ENCODE measurements around the gene NAMPT. TPM values are rescaled to one million over a fixed set of nuclear protein-coding genes. Genes with fewer than 3 reads are reported as not detected.

The NAMPT gene
- total RNA-seq, 4 donors from 2014 or later = 107 to 199 (median 159) TPM

- Histone ChIP-seq H3K9me3 (no peaks in the 10 kb centered on the region), H3K27ac (no peak overlapping the region), H3K36me3 (no peaks in the 10 kb centered on the region), H3K4me3 (no peak overlapping the region), H3K4me1 (peaks cover 11 to 16% of the 10 kb centered on the region in 2 donors), H3K27me3 (no peaks in the 10 kb centered on the region)
- TF ChIP-seq POLR2A (IDR thresholded peaks at IDR 0.05) = no peak
- TF ChIP-seq CTCF (IDR thresholded peaks at IDR 0.05 in 4 of 5, conservative IDR thresholded peaks at IDR 0.05 in 1 of 5) = no peak
- no peak for ATAC-seq
- intact Hi-C loops (cut with DNase I; ENCODE audit: low total_unique reads) = no loop called here
- no peak for DNase-seq
- in situ Hi-C loops (cut with MboI; ENCODE audit: low sequenced_read_pairs in 4 of 4) = no loop called here
These were observed 83.6 kb downstream of the NAMPT start for GRCh38 chr7:106201164-106201563.

GRCh38 chr7:106199813-106200364, 84.9 kb downstream of the NAMPT start:
- intact Hi-C loops (cut with DNase I; ENCODE audit: low total_unique reads) = no loop called here
- in situ Hi-C loops (cut with MboI; ENCODE audit: low sequenced_read_pairs in 4 of 4) = loop anchor here in 2 of 4 donors (25.0 kb wide), 2 partner anchors 87 to 462 kb away; partner anchors contain the start of genes CCDC71L (in 1 of the 2) and NAMPT (in 1 of the 2)
- H3K9me3 ChIP-seq = no peaks in the 10 kb centered on the region
- H3K4me1 ChIP-seq = peaks cover 11 to 16% of the 10 kb centered on the region in 2 donors
- ATAC-seq (no peak), DNase-seq (no peak)
- no peaks in the 10 kb centered on the region for H3K36me3 ChIP-seq
- H3K27ac ChIP-seq = peak overlapping the region; percentile 39 to 65 (median 50)
- H3K4me3 ChIP-seq = no peak overlapping the region
- TF ChIP-seq CTCF (IDR thresholded peaks at IDR 0.05 in 4 of 5, conservative IDR thresholded peaks at IDR 0.05 in 1 of 5) (no peak), POLR2A (IDR thresholded peaks at IDR 0.05) (no peak)
- no peaks in the 10 kb centered on the region for H3K27me3 ChIP-seq

GRCh38 chr7:106199024-106199423, 85.8 kb downstream of the NAMPT start:
- Histone ChIP-seq H3K27me3 (no peaks in the 10 kb centered on the region), H3K9me3 (no peaks in the 10 kb centered on the region), H3K4me3 (no peak overlapping the region), H3K27ac (peak overlapping the region; percentile 39 to 65 (median 50)), H3K4me1 (peaks cover 11 to 16% of the 10 kb centered on the region in 2 donors), H3K36me3 (no peaks in the 10 kb centered on the region)
- no peak for TF ChIP-seq CTCF (IDR thresholded peaks at IDR 0.05 in 4 of 5, conservative IDR thresholded peaks at IDR 0.05 in 1 of 5)
- TF ChIP-seq POLR2A (IDR thresholded peaks at IDR 0.05) = no peak
- in situ Hi-C loops (cut with MboI; ENCODE audit: low sequenced_read_pairs in 4 of 4) = loop anchor here in 2 of 4 donors (25.0 kb wide), 2 partner anchors 88 to 463 kb away; partner anchors contain the start of genes CCDC71L (in 1 of the 2) and NAMPT (in 1 of the 2)
- ATAC-seq = peak; percentile 41 to 85
- DNase-seq = no peak
- intact Hi-C loops (cut with DNase I; ENCODE audit: low total_unique reads) = no loop called here

Other genes starting within 250 kb of the NAMPT start
- 10 to 100 TPM; 81.5 to 90.9 (median 83.2) TPM for gene SYPL1, start 172.7 kb downstream of the NAMPT start, total RNA-seq

Data from gastrocnemius medialis (tissue), 4 donors.